BE2C (cell line): ENCODE results near the gene FRMD4B.

Experiments used
- DNase-seq: peaks from one replicate; pipeline ENCODE4 v3.0.0-alpha.2; 2020
- H3K27me3 ChIP-seq: fragments of 250-450 bp; sonication (Bioruptor Pico); 2 replicates; pipeline ENCODE4 v1.5.1; 2020; ENCODE audit warnings: mild to moderate bottlenecking
- H3K36me3 ChIP-seq: fragments of 250-450 bp; sonication (Bioruptor Pico); 2 replicates; pipeline ENCODE4 v1.5.1; 2020; ENCODE audit warnings: mild to moderate bottlenecking
- H3K4me1 ChIP-seq: fragments of 250-450 bp; sonication (Bioruptor Pico); 2 replicates; pipeline ENCODE4 v1.5.1; 2020
- H3K4me3 ChIP-seq: 2 replicates; pipeline ENCODE4 v1.5.1; 2011; ENCODE audit warnings: low read depth, low read length
- H3K9me3 ChIP-seq: fragments of 250-450 bp; sonication (Bioruptor Pico); 2 replicates; pipeline ENCODE4 v1.5.1; 2020
- TF ChIP-seq, protein P1 (sequence below): IDR thresholded peaks from 2 replicates; pipeline ENCODE4 v1.5.1; 2012; ENCODE audit warnings: mild to moderate bottlenecking, low read depth, low read length

Gene FRMD4B

DNA sequence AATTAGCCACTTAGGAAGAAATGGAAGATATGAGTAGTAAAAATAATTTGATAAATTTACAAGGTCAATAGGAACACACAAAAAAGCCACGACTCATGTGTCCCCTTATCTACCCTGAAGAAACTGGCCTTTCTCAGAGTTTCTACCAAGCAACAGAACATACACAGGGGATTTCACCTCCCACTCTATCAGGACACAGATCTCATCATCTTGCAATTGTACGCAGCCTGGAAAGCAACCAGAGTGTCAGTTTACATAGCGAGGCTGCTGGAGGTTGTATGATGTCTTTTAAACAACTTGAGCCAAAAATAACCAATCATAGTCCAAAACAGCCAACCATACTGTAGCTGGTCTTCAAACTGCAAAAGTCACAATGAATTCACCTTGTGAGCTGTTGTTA is 243.8 kb downstream of the FRMD4B start:
- Histone ChIP-seq H3K27me3 (no peaks in the 10 kb centered on the region), H3K4me1 (peaks cover 6% of the 10 kb centered on the region; the same call in 1 of the 2 replicates), H3K4me3 (no peak overlapping the region), H3K36me3 (no peaks in the 10 kb centered on the region), H3K9me3 (no peaks in the 10 kb centered on the region)
- DNase-seq: no peak
- TF ChIP-seq, protein P1, sequence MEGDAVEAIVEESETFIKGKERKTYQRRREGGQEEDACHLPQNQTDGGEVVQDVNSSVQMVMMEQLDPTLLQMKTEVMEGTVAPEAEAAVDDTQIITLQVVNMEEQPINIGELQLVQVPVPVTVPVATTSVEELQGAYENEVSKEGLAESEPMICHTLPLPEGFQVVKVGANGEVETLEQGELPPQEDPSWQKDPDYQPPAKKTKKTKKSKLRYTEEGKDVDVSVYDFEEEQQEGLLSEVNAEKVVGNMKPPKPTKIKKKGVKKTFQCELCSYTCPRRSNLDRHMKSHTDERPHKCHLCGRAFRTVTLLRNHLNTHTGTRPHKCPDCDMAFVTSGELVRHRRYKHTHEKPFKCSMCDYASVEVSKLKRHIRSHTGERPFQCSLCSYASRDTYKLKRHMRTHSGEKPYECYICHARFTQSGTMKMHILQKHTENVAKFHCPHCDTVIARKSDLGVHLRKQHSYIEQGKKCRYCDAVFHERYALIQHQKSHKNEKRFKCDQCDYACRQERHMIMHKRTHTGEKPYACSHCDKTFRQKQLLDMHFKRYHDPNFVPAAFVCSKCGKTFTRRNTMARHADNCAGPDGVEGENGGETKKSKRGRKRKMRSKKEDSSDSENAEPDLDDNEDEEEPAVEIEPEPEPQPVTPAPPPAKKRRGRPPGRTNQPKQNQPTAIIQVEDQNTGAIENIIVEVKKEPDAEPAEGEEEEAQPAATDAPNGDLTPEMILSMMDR: no peak

DNA sequence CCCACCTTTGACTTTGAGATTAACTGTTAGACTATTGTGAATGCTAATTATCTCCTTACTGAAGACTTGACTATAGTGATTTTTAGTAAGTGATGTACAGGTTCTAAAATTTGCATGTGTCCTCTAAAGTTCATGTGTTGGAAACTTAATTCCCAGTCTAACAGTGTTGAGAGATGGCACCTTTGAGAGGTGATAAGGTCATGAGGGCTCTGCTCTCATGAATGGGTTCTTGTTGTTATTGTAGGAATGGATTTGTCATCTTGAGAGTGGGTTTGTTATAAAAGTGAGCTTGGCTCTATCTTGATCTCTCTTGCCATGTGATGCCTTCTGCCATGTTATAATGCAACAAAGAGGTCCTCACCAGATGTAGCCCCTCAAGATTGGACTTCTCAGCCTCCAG is 244.6 kb downstream of the FRMD4B start:
- H3K9me3 ChIP-seq: no peaks in the 10 kb centered on the region
- DNase-seq: no peak
- no peaks in the 10 kb centered on the region for H3K27me3 ChIP-seq
- H3K4me3 ChIP-seq: no peak overlapping the region
- no peaks in the 10 kb centered on the region for H3K36me3 ChIP-seq
- peaks cover 6% of the 10 kb centered on the region; the same call in 1 of the 2 replicates for H3K4me1 ChIP-seq
- TF ChIP-seq, protein P1: no peak

DNA sequence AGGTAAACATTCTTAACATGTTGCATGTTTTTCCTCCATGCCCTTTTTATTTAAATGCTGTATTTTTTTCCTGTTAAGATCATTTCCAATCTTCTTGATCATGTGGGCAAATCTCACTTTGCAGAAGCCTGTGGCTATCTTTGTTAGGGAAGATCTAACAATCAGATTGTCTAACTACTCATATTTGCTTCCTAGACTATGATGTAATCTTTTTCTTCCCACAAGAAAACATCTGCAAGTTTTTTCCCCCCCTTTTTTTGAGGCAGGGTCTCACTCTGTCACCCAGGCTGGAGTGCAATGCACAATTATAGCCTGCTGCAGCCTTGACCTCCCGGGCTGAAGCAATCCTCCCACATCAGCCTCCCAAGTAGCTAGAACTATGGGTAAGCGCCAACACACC is 248.5 kb downstream of the FRMD4B start:
- no peaks in the 10 kb centered on the region for H3K9me3 ChIP-seq
- TF ChIP-seq, protein P1: no peak
- H3K27me3 ChIP-seq: no peaks in the 10 kb centered on the region
- no peak for DNase-seq
- no peaks in the 10 kb centered on the region for H3K36me3 ChIP-seq
- no peaks in the 10 kb centered on the region; the same call in 1 of the 2 replicates for H3K4me1 ChIP-seq
- H3K4me3 ChIP-seq: no peak overlapping the region

DNA sequence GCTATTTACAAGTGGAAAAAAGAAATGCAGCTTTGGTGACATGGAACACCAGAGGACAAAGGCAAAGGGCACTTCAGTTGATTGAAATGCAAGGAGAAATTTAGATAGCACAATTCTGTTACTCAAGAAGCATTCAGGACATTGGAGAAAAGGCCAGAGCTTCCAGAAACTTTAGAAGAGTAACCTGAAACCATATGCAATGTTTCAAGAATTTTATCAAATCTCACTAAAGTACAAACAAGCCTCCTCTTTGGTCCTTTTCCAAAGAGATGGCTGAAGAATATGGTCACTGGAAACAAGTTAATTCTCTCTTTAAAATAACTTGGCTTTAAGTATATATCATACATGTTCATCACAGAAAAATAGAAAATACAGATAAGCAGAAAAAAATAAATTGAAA is 248.9 kb downstream of the FRMD4B start:
- H3K4me3 ChIP-seq: no peak overlapping the region
- DNase-seq: no peak
- no peaks in the 10 kb centered on the region for H3K36me3 ChIP-seq
- H3K4me1 ChIP-seq: no peaks in the 10 kb centered on the region
- H3K9me3 ChIP-seq: no peaks in the 10 kb centered on the region
- TF ChIP-seq, protein P1: no peak
- no peaks in the 10 kb centered on the region for H3K27me3 ChIP-seq

DNA sequence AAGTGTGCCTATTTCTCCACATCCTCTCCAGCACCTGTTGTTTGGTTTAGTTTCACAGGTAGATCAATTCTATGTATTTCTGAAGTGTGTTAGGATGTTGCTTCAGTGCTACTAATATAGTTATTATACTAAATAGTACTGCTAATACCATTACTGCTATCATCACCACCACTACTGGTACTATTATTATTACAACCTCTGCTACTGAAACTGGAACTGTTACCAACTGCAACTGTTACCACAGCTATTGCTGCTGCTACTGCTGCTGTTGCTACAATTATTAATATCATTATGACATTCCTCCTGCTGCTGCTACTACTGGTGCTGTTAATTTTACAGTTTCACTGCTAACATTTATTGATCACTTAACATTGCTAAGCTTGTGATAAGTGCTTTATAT is 255.2 kb downstream of the FRMD4B start:
- no peak for DNase-seq
- H3K4me3 ChIP-seq: no peak overlapping the region
- no peaks in the 10 kb centered on the region for H3K4me1 ChIP-seq
- TF ChIP-seq, protein P1: no peak
- no peaks in the 10 kb centered on the region for H3K9me3 ChIP-seq
- no peaks in the 10 kb centered on the region for H3K36me3 ChIP-seq
- H3K27me3 ChIP-seq: no peaks in the 10 kb centered on the region

DNA sequence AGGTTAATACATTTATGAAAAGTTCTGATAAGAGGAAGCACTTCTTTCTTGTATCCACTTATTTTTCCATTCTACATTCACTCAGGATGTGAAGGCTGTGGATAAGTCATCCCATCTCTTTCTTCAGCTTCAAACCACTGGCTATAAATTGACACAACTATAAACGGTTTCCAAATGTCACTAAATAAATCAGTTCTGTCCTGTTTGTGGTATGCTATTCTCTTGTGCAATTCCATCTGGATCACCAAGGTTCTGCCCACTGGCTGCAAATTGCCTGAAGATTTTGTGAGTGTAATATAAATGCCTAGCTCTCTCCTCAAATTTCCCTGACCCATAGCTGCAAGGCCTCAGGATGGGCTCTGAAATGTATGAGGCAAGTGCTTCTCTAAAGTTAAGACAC is 256.4 kb downstream of the FRMD4B start:
- H3K27me3 ChIP-seq: no peaks in the 10 kb centered on the region
- H3K4me1 ChIP-seq: no peaks in the 10 kb centered on the region
- DNase-seq: no peak
- no peaks in the 10 kb centered on the region for H3K36me3 ChIP-seq
- TF ChIP-seq, protein P1: no peak
- no peaks in the 10 kb centered on the region for H3K9me3 ChIP-seq
- no peak overlapping the region for H3K4me3 ChIP-seq
